ENCODE measurements around the gene ANKRD33B.

GRCh38 chr5:10635257-10635866, 71.5 kb downstream of the ANKRD33B start:
- no peak for TF ChIP-seq CTCF (conservative IDR thresholded peaks at IDR 0.05; ENCODE audit: low read depth in 2 of 2)
- TF ChIP-seq CREB1 (CRISPR knock-in tag; IDR thresholded peaks at IDR 0.05; ENCODE audit: low read depth) = no peak
- TF ChIP-seq, protein P1, sequence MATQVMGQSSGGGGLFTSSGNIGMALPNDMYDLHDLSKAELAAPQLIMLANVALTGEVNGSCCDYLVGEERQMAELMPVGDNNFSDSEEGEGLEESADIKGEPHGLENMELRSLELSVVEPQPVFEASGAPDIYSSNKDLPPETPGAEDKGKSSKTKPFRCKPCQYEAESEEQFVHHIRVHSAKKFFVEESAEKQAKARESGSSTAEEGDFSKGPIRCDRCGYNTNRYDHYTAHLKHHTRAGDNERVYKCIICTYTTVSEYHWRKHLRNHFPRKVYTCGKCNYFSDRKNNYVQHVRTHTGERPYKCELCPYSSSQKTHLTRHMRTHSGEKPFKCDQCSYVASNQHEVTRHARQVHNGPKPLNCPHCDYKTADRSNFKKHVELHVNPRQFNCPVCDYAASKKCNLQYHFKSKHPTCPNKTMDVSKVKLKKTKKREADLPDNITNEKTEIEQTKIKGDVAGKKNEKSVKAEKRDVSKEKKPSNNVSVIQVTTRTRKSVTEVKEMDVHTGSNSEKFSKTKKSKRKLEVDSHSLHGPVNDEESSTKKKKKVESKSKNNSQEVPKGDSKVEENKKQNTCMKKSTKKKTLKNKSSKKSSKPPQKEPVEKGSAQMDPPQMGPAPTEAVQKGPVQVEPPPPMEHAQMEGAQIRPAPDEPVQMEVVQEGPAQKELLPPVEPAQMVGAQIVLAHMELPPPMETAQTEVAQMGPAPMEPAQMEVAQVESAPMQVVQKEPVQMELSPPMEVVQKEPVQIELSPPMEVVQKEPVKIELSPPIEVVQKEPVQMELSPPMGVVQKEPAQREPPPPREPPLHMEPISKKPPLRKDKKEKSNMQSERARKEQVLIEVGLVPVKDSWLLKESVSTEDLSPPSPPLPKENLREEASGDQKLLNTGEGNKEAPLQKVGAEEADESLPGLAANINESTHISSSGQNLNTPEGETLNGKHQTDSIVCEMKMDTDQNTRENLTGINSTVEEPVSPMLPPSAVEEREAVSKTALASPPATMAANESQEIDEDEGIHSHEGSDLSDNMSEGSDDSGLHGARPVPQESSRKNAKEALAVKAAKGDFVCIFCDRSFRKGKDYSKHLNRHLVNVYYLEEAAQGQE (IDR thresholded peaks at IDR 0.05; ENCODE audit: unreplicated experiment) = no peak
- TF ChIP-seq EZH2 (IDR thresholded peaks at IDR 0.05; ENCODE audit: low read depth, unreplicated experiment) = no peak
- no peak for TF ChIP-seq POLR2AphosphoS5 (IDR thresholded peaks at IDR 0.05; ENCODE audit: low read depth)
- TF ChIP-seq, protein P2, sequence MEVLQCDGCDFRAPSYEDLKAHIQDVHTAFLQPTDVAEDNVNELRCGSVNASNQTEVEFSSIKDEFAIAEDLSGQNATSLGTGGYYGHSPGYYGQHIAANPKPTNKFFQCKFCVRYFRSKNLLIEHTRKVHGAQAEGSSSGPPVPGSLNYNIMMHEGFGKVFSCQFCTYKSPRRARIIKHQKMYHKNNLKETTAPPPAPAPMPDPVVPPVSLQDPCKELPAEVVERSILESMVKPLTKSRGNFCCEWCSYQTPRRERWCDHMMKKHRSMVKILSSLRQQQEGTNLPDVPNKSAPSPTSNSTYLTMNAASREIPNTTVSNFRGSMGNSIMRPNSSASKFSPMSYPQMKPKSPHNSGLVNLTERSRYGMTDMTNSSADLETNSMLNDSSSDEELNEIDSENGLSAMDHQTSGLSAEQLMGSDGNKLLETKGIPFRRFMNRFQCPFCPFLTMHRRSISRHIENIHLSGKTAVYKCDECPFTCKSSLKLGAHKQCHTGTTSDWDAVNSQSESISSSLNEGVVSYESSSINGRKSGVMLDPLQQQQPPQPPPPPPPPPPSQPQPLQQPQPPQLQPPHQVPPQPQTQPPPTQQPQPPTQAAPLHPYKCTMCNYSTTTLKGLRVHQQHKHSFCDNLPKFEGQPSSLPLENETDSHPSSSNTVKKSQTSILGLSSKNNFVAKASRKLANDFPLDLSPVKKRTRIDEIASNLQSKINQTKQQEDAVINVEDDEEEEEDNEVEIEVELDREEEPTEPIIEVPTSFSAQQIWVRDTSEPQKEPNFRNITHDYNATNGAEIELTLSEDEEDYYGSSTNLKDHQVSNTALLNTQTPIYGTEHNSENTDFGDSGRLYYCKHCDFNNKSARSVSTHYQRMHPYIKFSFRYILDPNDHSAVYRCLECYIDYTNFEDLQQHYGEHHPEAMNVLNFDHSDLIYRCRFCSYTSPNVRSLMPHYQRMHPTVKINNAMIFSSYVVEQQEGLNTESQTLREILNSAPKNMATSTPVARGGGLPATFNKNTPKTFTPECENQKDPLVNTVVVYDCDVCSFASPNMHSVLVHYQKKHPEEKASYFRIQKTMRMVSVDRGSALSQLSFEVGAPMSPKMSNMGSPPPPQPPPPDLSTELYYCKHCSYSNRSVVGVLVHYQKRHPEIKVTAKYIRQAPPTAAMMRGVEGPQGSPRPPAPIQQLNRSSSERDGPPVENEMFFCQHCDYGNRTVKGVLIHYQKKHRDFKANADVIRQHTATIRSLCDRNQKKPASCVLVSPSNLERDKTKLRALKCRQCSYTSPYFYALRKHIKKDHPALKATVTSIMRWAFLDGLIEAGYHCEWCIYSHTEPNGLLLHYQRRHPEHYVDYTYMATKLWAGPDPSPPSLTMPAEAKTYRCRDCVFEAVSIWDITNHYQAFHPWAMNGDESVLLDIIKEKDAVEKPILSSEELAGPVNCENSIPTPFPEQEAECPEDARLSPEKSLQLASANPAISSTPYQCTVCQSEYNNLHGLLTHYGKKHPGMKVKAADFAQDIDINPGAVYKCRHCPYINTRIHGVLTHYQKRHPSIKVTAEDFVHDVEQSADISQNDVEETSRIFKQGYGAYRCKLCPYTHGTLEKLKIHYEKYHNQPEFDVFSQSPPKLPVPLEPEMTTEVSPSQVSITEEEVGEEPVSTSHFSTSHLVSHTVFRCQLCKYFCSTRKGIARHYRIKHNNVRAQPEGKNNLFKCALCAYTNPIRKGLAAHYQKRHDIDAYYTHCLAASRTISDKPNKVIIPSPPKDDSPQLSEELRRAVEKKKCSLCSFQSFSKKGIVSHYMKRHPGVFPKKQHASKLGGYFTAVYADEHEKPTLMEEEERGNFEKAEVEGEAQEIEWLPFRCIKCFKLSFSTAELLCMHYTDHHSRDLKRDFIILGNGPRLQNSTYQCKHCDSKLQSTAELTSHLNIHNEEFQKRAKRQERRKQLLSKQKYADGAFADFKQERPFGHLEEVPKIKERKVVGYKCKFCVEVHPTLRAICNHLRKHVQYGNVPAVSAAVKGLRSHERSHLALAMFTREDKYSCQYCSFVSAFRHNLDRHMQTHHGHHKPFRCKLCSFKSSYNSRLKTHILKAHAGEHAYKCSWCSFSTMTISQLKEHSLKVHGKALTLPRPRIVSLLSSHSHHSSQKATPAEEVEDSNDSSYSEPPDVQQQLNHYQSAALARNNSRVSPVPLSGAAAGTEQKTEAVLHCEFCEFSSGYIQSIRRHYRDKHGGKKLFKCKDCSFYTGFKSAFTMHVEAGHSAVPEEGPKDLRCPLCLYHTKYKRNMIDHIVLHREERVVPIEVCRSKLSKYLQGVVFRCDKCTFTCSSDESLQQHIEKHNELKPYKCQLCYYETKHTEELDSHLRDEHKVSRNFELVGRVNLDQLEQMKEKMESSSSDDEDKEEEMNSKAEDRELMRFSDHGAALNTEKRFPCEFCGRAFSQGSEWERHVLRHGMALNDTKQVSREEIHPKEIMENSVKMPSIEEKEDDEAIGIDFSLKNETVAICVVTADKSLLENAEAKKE (CRISPR knock-in tag; IDR thresholded peaks at IDR 0.05) = no peak
- TF ChIP-seq ETS1 (IDR thresholded peaks at IDR 0.05) = no peak
- no peak for TF ChIP-seq JUNB (IDR thresholded peaks at IDR 0.05; ENCODE audit: unreplicated experiment)
- TF ChIP-seq EZH2phosphoT487 (IDR thresholded peaks at IDR 0.05; ENCODE audit: unreplicated experiment) = no peak
- no peak for TF ChIP-seq ZNF331 (CRISPR knock-in tag; IDR thresholded peaks at IDR 0.05; ENCODE audit: low read depth)
- no peak for TF ChIP-seq STAT1 (IDR thresholded peaks at IDR 0.05; ENCODE audit: unreplicated experiment)
- no peak for TF ChIP-seq ZNF114 (CRISPR knock-in tag; IDR thresholded peaks at IDR 0.05)
- no peak for TF ChIP-seq NANOG (IDR thresholded peaks at IDR 0.05; ENCODE audit: borderline replicate concordance)

All from GM23338 (cell line).